Caco-2 (cell line): ENCODE measurements around the gene KLF7. TPM values are rescaled to one million over a fixed set of nuclear protein-coding genes. Genes with fewer than 3 reads are reported as not detected.

ENCODE experiments used
- BruUV-seq: library from RNA; stranded (reverse); fragments of 400-500 nt; replicated peaks from 2 replicates; lab custom pipeline; 2021; lab: Mats Ljungman, UMichigan
- CTCF ChIA-PET: fragments of 300-600 bp; sonication (Branson Sonifier 250); formaldehyde crosslinking; loops from one replicate; lab custom pipeline; 2022; ENCODE audit warnings: antibody characterized with exemption; lab: Charles Lee
- POLR2A ChIA-PET: fragments of 300-600 bp; sonication (Branson Sonifier 250); formaldehyde crosslinking; loops from one replicate; lab custom pipeline; 2022; ENCODE audit warnings: antibody characterized with exemption; lab: Charles Lee
- DNase-seq, 2 experiments: peaks; one replicate each; pipeline versions ENCODE4 v3.0.0 to v3.0.0-alpha.2; 2020 to 2022
- H3K27me3 ChIP-seq: replicated peaks from 2 replicates; pipeline ENCODE4 v1.6.0; 2011; ENCODE audit warnings: low read length; ENCODE audit not compliant: control insufficient read depth, insufficient read depth
- H3K36me3 ChIP-seq: 2 replicates; pipeline ENCODE4 v1.5.1; 2011; ENCODE audit warnings: low read length; ENCODE audit not compliant: control insufficient read depth, insufficient read depth
- H3K4me1 ChIP-seq: fragments of 250-450 bp; sonication (Bioruptor Pico); 2 replicates; pipeline ENCODE4 v1.5.1; 2020; ENCODE audit warnings: mild to moderate bottlenecking
- H3K4me3 ChIP-seq: 2 replicates; pipeline ENCODE4 v1.5.1; 2011; ENCODE audit warnings: low read depth, mild to moderate bottlenecking, control low read depth, low read length
- H3K9me3 ChIP-seq: fragments of 250-450 bp; sonication (Bioruptor Pico); 2 replicates; pipeline ENCODE4 v1.5.1; 2020; ENCODE audit warnings: mild to moderate bottlenecking, moderate library complexity
- H3K27ac Mint-ChIP-seq: one replicate; pipeline ENCODE4 v1.8.0; 2022; ENCODE audit warnings: mixed read lengths; ENCODE audit not compliant: unreplicated experiment
- H3K27me3 Mint-ChIP-seq: one replicate; pipeline ENCODE4 v1.8.0; 2022; ENCODE audit warnings: mixed read lengths; ENCODE audit not compliant: insufficient read depth, unreplicated experiment
- H3K36me3 Mint-ChIP-seq: one replicate; pipeline ENCODE4 v1.8.0; 2022; ENCODE audit warnings: mild to moderate bottlenecking, mixed read lengths; ENCODE audit not compliant: insufficient read depth, unreplicated experiment
- H3K4me1 Mint-ChIP-seq: one replicate; pipeline ENCODE4 v1.8.0; 2022; ENCODE audit warnings: low read depth, mixed read lengths; ENCODE audit not compliant: unreplicated experiment
- H3K4me3 Mint-ChIP-seq: one replicate; pipeline ENCODE4 v1.8.0; 2022; ENCODE audit warnings: mild to moderate bottlenecking, moderate library complexity, mixed read lengths; ENCODE audit not compliant: unreplicated experiment
- H3K9me3 Mint-ChIP-seq: one replicate; pipeline ENCODE4 v1.8.0; 2022; ENCODE audit warnings: mixed read lengths; ENCODE audit not compliant: unreplicated experiment
- CTCF ChIP-seq, 2 experiments: fragments of 200-600 bp in 1 of 2; IDR thresholded peaks; 1 replicate in 1 of 2; 2 replicates in 1 of 2; pipeline versions ENCODE4 v1.5.1 to v1.8.0; 2011 to 2022; ENCODE audit warnings: antibody characterized with exemption in 1 of 2, control low read depth in 1 of 2, inconsistent platforms in 1 of 2, low read depth in 1 of 2, low read length in 1 of 2, mild to moderate bottlenecking in 1 of 2, moderate library complexity in 1 of 2; ENCODE audit not compliant: insufficient read depth in 1 of 2, severe bottlenecking in 1 of 2, unreplicated experiment in 1 of 2
- intact Hi-C: fragments of 100-400 bp; cut with micrococcal nuclease; formaldehyde crosslinking; loops from one replicate; pipeline ENCODE4 v1.10.0; 2022; ENCODE audit not compliant: unreplicated experiment
- total RNA-seq: library from RNA; stranded (reverse); gene quantifications from 2 replicates; pipeline ENCODE4 v1.2.3, GENCODE V29; 2022

The KLF7 gene
- total RNA-seq, 1 experiment from 2014 or later: 0.36 TPM

GRCh38 chr2:207126724-207127308, 38.9 kb downstream of the KLF7 start:
- no peaks in the 10 kb centered on the region for H3K27me3 ChIP-seq
- Mint-ChIP-seq H3K9me3 (no peaks in the 10 kb centered on the region), H3K27me3 (peaks cover 3% of the 10 kb centered on the region), H3K27ac (no peak overlapping the region), H3K36me3 (no peaks in the 10 kb centered on the region), H3K4me1 (no peaks in the 10 kb centered on the region), H3K4me3 (no peak overlapping the region)
- no peak overlapping the region for H3K4me3 ChIP-seq
- DNase-seq: no peak
- no peaks in the 10 kb centered on the region for H3K4me1 ChIP-seq
- no peaks in the 10 kb centered on the region for H3K9me3 ChIP-seq
- ChIA-PET POLR2A (no interaction called here), CTCF (no interaction called here)
- no peaks in the 10 kb centered on the region for H3K36me3 ChIP-seq
- TF ChIP-seq CTCF (IDR thresholded peaks at IDR 0.05; ENCODE audit: insufficient read depth in 1 of 2, low read depth in 1 of 2, low read length in 1 of 2, severe bottlenecking in 1 of 2, unreplicated experiment in 1 of 2): no peak
- intact Hi-C loops: no loop called here
- BruUV-seq: no TSS peak

GRCh38 chr2:207123776-207124391, 41.9 kb downstream of the KLF7 start:
- no TSS peak for BruUV-seq
- CTCF ChIA-PET: no interaction called here

GRCh38 chr2:207123335-207123744, 42.4 kb downstream of the KLF7 start:
- BruUV-seq: no TSS peak
- ChIA-PET CTCF (interaction anchor here (0.6 kb wide), 1 partner anchor 18 kb away, joined by 3 read pairs; no protein-coding TSS in a partner anchor), POLR2A (no interaction called here)
- peaks cover 3% of the 10 kb centered on the region for H3K27me3 Mint-ChIP-seq
- H3K9me3 Mint-ChIP-seq: no peaks in the 10 kb centered on the region
- no peak for TF ChIP-seq CTCF (IDR thresholded peaks at IDR 0.05; ENCODE audit: insufficient read depth in 1 of 2, low read depth in 1 of 2, low read length in 1 of 2, severe bottlenecking in 1 of 2, unreplicated experiment in 1 of 2)
- H3K27ac Mint-ChIP-seq: no peak overlapping the region
- intact Hi-C loops: no loop called here
- Histone ChIP-seq H3K27me3 (no peaks in the 10 kb centered on the region), H3K4me3 (no peak overlapping the region), H3K9me3 (no peaks in the 10 kb centered on the region), H3K4me1 (no peaks in the 10 kb centered on the region), H3K36me3 (no peaks in the 10 kb centered on the region)
- H3K4me3 Mint-ChIP-seq: no peak overlapping the region
- H3K36me3 Mint-ChIP-seq: no peaks in the 10 kb centered on the region
- H3K4me1 Mint-ChIP-seq: no peaks in the 10 kb centered on the region
- no peak for DNase-seq

More at GRCh38 chr2:207123776-207124391, 41.9 kb downstream of the KLF7 start:
- Histone ChIP-seq H3K4me1 (no peaks in the 10 kb centered on the region), H3K27me3 (no peaks in the 10 kb centered on the region), H3K9me3 (no peaks in the 10 kb centered on the region), H3K4me3 (no peak overlapping the region), H3K36me3 (no peaks in the 10 kb centered on the region)
- H3K36me3 Mint-ChIP-seq: no peaks in the 10 kb centered on the region
- no peak for TF ChIP-seq CTCF (IDR thresholded peaks at IDR 0.05; ENCODE audit: insufficient read depth in 1 of 2, low read depth in 1 of 2, low read length in 1 of 2, severe bottlenecking in 1 of 2, unreplicated experiment in 1 of 2)
- H3K27me3 Mint-ChIP-seq: peaks cover 3% of the 10 kb centered on the region
- DNase-seq: no peak
- H3K9me3 Mint-ChIP-seq: no peaks in the 10 kb centered on the region
- H3K27ac Mint-ChIP-seq: no peak overlapping the region
- no peaks in the 10 kb centered on the region for H3K4me1 Mint-ChIP-seq
- POLR2A ChIA-PET: no interaction called here
- no peak overlapping the region for H3K4me3 Mint-ChIP-seq
- intact Hi-C loops: no loop called here
